HUES6 (cell line): Measurements from ENCODE around the gene SDC1.

Source experiments
- H3K27ac ChIP-seq: 2 replicates; pipeline ENCODE4 v1.7.0; 2013; ENCODE audit warnings: low read depth, mild to moderate bottlenecking, low read length, inconsistent platforms
- H3K27me3 ChIP-seq: 2 replicates; pipeline ENCODE4 v1.6.1; 2013; ENCODE audit warnings: low read length; ENCODE audit not compliant: control insufficient read depth, insufficient read depth
- H3K36me3 ChIP-seq: 2 replicates; pipeline ENCODE4 v1.6.1; 2013; ENCODE audit warnings: low read length; ENCODE audit not compliant: control insufficient read depth, insufficient read depth
- H3K4me1 ChIP-seq: 2 replicates; pipeline ENCODE4 v1.6.1; 2013; ENCODE audit warnings: low read length; ENCODE audit not compliant: control insufficient read depth, insufficient read depth
- H3K4me3 ChIP-seq: 2 replicates; pipeline ENCODE4 v1.5.1; 2013; ENCODE audit warnings: low read depth, low read length
- H3K9ac ChIP-seq: one replicate; pipeline ENCODE4 v1.6.1; 2013; ENCODE audit warnings: mild to moderate bottlenecking, low read length
- H3K9me3 ChIP-seq: 2 replicates; pipeline ENCODE4 v1.6.1; 2013; ENCODE audit warnings: low read depth, low read length; ENCODE audit not compliant: control insufficient read depth, insufficient read depth

SDC1 gene

DNA sequence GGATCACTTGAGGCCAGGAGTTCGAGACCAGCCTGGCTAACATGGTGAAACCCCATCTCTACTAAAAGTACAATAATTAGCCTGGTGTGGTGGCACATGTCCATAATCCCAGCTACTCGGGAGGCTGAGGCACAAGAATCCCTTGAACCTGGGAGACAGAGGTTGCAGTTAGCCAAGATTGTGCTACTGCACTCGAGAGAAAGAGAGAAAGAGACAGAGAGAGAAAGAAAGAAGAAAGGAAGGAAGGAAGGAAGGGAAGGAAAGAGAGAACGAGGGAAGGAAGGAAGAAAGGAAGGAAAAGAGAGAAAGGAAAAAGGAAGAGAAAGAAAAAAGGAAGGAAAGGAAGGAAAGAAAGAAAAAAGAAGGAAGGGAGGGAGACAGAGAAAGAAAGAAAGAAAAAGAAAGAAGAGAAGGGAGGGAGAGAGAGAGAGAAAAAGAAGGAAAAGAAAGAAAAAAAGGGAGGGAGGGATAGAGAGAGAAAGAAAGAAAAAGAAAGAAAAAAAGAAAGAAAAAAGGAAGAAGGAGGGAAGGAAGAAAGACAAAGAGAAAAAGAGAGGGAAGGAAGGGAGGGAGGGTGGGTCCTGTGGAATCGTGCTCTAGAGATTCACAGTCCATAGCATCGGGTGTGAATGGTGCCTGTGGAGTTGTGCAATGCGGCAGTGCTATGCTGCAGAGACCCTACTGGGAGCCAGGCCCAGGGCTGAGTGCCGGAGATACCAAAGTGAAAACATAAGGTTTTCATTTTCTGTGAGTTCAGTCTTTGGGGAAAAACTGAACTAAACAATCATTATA, 4.6 kb upstream of the SDC1 start:
- no peaks in the 10 kb centered on the region for H3K36me3 ChIP-seq
- H3K4me1 ChIP-seq, result peaks cover 30% of the 10 kb centered on the region
- peaks cover 9% of the 10 kb centered on the region; the same call in 1 of the 2 replicates for H3K27me3 ChIP-seq
- no peak overlapping the region for H3K9ac ChIP-seq
- no peak overlapping the region for H3K4me3 ChIP-seq
- no peak overlapping the region for H3K27ac ChIP-seq
- H3K9me3 ChIP-seq, result no peaks in the 10 kb centered on the region

DNA sequence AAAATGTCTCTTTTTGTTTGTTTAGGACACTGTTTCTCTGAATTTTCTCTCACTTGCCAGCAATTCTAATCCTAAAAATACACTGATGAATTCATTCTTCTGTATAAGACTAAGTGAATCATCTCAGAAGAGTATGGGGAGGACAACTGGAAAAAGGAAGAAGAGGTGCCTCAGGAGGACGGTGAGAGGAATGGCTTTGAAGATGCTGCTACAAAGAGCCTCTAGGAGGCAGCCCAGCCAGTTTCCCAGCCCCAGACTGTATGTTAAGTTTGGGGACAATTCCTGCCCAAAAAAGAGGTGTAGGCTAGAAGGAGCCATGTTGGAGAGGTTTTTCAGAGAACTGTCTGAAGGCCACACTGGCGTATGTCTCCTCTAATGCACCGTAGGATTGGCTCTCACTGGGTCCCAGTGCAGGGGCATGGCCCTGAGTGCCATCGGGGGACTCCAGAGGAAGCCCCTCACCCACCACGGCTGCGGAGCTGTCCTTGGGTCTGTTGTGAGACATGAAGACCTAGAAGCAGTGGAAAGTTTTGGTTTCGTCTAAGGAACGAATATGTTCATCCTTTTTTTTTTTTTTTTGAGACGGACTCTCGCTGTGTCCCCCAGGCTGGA, 3.1 kb upstream of the SDC1 start:
- peaks cover 29% of the 10 kb centered on the region for H3K4me1 ChIP-seq
- H3K27me3 ChIP-seq, result peaks cover 9% of the 10 kb centered on the region; the same call in 1 of the 2 replicates
- H3K4me3 ChIP-seq, result no peak overlapping the region
- no peak overlapping the region for H3K9ac ChIP-seq
- no peaks in the 10 kb centered on the region for H3K9me3 ChIP-seq
- no peak overlapping the region for H3K27ac ChIP-seq
- H3K36me3 ChIP-seq, result no peaks in the 10 kb centered on the region

DNA sequence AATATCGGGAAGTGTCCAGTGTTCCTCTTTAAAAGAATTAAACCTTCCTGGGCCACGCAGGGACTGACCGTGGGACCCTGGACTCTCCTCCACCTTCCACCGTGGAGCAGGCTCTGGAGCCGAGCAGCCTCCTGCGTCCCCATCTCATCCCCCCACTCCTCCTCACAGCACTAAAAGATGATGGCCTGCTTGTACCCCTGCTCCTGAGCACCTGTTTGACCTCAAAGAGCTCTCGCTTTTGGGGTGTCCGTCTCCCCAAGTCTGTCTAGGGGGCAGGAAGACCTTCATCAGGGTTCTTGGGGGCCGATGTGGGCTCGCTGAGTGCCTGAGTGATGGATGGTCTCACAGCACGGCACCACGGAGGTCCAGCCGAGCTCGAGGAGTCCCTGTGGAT, 1.2 kb upstream of the SDC1 start:
- Histone ChIP-seq H3K4me1 (peaks cover 28% of the 10 kb centered on the region), H3K4me3 (peak overlapping the region; percentile 71; the same call in 1 of the 2 replicates), H3K9me3 (no peaks in the 10 kb centered on the region), H3K36me3 (no peaks in the 10 kb centered on the region), H3K27me3 (peaks cover 9% of the 10 kb centered on the region; the same call in 1 of the 2 replicates), H3K27ac (no peak overlapping the region), H3K9ac (no peak overlapping the region)

DNA sequence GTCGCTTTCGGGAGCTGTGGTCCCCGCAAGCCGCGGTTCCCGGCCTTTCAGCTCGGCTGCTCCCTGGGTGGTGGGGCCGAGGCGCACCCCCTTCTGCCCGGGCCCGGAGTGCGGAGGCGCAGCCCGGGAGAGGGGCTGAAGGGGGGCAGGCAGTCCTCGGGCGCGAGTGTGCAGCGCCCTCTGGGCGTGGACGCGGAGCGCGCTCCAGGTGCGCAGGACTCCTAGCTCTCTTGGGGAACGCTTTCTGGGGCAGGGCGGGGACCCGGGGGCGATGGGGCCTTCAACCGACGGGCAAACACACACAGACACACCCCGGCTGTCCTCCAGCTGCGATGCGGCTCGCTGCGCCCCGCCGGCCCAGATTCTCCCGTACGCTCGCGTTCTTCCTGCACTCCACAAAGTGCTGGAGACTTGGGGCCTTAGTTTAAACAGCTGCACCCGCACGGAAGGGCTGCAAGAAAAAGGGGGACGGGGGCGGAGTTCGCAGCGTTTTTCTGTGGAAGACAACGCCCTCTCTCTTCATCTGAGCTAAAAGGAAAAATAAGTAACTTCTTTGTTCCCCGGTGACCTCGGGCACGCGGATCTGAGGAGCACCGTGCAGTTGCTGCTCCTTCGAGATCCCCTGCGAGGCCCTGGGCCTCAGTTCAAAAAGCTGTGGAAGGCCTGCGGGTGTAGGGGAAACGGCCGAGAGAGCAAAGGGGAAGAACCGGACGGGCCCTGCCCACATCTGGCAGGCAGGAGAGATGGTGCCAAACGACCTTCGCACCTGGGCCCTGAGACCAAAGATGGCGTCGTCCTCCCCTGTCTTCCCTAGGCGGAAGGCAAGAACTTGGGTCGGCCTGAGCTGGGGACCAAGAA, 593 bp upstream of the SDC1 start:
- peak overlapping the region; percentile 46 for H3K9ac ChIP-seq
- H3K9me3 ChIP-seq, result no peaks in the 10 kb centered on the region
- H3K36me3 ChIP-seq, result peaks cover under 1% of the 10 kb centered on the region; the same call in 1 of the 2 replicates
- H3K27me3 ChIP-seq, result peaks cover 9% of the 10 kb centered on the region; the same call in 1 of the 2 replicates
- H3K4me3 ChIP-seq, result peak overlapping the region; percentile 71
- peaks cover 28% of the 10 kb centered on the region for H3K4me1 ChIP-seq
- no peak overlapping the region; the same call in 1 of the 2 replicates for H3K27ac ChIP-seq

DNA sequence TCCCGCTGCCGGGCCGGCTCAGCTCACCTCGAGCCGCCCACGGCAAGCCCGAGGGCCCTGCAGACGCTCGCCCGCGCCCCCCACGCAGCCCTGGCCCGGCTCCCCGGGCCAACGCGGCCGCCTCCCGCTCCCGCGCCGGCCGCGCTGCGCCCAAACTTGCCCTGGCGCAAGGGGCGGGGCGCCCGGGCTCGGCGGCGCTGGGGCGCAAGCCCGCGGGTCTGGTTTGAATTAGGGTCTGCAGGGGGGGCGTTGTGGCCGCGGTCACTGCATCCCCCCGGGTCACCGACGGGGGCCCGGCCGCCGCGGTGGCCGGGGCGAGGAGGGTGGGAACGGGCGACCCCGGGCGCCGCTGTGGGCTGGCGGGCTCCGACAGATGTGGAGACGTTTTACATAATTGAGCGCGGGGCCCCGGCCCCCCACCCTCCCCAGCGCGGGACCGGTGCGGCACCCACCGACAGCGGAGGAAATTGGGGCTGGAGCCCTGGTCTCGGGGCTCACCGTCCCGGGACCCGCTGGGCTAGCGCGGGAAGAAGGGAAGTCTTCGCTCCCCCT, 690 bp downstream of the SDC1 start:
- Histone ChIP-seq H3K27me3 (peaks cover 9% of the 10 kb centered on the region; the same call in 1 of the 2 replicates), H3K4me1 (peaks cover 28% of the 10 kb centered on the region), H3K36me3 (peaks cover 6% of the 10 kb centered on the region; the same call in 1 of the 2 replicates), H3K27ac (peak overlapping the region; percentile 50; the same call in 1 of the 2 replicates), H3K9ac (peak overlapping the region; percentile 72), H3K9me3 (no peaks in the 10 kb centered on the region), H3K4me3 (peak overlapping the region; percentile 71)

DNA sequence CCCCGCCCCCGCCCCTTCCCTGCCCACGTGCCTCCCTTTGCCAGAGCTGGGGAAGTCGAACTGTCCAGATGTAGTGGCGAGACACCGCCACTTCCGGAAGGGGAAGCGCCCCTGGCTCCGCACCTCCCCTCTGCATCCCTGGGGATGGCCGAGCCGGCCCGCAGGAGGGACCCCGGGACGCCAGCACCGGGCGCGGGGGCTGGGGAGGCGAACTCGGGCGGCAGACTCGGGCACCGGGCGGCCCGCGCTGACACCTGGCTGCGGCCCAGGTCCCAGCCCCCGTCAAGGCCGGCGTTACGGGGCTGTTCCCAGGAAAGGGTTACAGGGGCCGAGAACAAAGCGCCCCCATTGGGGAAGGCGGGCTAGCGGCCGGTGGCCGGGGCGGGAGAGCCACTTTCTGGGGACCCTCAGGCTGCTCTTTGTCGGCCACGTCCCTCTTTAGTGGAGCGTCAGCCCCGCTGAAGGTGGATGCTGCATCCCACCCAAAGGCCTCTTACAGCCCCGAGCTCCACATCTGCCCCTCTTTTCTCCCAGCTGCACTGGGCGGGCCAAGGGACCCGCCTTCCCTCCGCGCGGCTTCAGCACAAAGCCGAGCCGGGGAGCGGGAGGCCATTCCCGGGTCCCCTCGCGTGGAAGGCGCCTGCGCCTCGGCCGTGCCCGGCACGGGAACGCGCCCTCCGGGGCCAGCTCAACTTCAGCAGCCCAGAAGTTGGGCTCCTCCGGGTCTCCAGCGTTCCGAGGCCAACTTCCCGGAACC, 1.3 kb downstream of the SDC1 start:
- H3K9me3 ChIP-seq, result no peaks in the 10 kb centered on the region
- H3K4me1 ChIP-seq, result peaks cover 28% of the 10 kb centered on the region
- H3K36me3 ChIP-seq, result peaks cover 6% of the 10 kb centered on the region
- peak overlapping the region; percentile 37; the same call in 1 of the 2 replicates for H3K27ac ChIP-seq
- H3K27me3 ChIP-seq, result peaks cover 9% of the 10 kb centered on the region; the same call in 1 of the 2 replicates
- H3K4me3 ChIP-seq, result peak overlapping the region; percentile 71
- peak overlapping the region; percentile 72 for H3K9ac ChIP-seq

DNA sequence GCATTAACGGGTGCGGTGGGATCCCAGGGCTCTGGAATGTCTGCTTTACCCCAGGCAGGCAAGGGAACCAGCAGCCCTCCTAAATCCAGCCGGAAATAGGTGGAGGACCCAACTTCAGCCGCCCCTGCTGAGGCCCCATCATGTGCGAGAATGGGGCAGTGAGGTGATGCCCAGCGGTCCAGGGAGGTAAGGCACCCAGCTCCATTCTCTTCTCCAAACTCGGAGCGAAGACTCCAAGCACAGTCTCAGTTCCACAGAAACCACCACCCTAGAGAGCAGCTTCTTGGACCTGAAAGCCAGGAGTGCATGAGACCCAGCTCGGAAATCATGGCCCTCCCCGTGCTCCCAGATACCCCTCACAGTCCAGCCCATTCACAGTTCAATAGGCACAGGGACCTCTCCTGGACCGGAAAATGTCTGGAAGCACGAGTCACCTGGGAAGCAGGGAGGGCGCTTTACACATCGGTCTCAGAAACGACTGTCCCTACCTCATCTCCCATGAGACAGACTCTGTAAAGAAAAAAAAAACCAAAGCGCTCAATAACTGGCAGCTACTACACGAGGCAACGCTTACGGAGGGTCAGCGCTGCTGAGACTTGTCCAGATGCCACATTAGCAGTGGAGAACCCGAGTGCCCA, 2.0 kb downstream of the SDC1 start:
- peaks cover 9% of the 10 kb centered on the region; the same call in 1 of the 2 replicates for H3K27me3 ChIP-seq
- no peak overlapping the region for H3K27ac ChIP-seq
- peaks cover 28% of the 10 kb centered on the region for H3K4me1 ChIP-seq
- H3K4me3 ChIP-seq, result peak overlapping the region; percentile 71
- peaks cover 12% of the 10 kb centered on the region for H3K36me3 ChIP-seq
- peak overlapping the region; percentile 25 for H3K9ac ChIP-seq
- H3K9me3 ChIP-seq, result no peaks in the 10 kb centered on the region

DNA sequence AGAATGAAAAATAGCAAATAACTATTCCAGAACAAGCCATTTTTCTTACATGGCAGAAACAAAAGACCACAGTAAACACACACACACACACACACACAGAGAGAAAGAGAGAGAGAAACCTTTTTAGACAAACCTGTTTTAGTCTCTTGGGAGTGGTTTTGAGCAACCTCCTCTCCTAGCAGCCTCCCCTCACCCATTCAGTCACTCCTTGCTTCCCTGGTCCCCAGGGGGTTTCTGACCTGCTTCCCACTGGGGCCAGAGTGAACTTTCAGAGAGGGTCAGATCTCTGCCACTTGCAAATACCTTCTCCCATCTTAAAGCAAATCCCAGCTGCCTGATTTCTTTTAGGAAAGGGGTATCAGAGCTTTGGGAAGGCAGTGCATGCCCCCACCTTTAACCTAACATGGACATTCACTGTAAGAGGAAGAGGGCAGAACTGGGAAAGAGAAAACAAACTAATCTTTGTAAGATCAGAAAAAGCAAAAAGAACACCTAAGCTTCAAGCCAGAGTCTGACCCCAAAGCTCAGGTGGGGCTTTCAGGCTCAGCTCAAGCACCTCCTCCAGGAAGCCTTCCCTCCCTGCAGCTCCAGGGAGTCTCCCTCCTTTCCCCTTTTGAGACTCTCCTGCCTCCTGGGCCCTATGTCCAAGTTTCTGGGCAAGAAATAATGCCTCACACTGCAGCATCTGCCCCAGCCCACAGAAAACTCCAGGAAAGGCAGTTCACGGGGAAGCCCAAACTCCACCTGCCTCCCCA, 2.7 kb downstream of the SDC1 start:
- H3K27me3 ChIP-seq, result peaks cover 9% of the 10 kb centered on the region; the same call in 1 of the 2 replicates
- no peak overlapping the region for H3K27ac ChIP-seq
- H3K4me3 ChIP-seq, result 0 out of 2 replicates have a peak overlapping the region, but pooled peaks have one; percentile 71
- H3K9ac ChIP-seq, result no peak overlapping the region
- H3K9me3 ChIP-seq, result no peaks in the 10 kb centered on the region
- peaks cover 28% of the 10 kb centered on the region for H3K4me1 ChIP-seq
- peaks cover 12% of the 10 kb centered on the region for H3K36me3 ChIP-seq

DNA sequence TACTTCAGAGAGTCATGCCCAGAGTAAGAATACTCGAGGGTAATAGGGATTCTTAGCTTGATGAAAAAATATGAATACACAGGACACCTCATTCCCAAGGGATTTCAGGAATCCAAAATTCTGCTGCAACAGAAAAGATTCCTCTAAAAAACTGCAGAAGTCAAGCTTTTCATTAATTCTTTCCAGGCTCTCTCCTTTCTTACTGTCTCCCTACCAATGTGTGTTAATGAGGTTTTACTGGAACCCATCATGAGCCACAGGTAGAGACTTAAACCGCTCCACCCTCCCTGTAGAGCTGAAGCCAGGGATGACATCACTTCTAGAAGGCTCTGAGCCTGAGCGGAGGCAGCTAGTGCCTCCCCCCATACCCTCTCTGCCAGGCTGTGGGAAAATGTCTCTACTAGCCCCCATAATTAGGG, 3.4 kb downstream of the SDC1 start:
- Histone ChIP-seq H3K9me3 (no peaks in the 10 kb centered on the region), H3K27ac (no peak overlapping the region), H3K27me3 (peaks cover 9% of the 10 kb centered on the region; the same call in 1 of the 2 replicates), H3K4me1 (peaks cover 28% of the 10 kb centered on the region), H3K9ac (no peak overlapping the region), H3K4me3 (no peak overlapping the region), H3K36me3 (peaks cover 12% of the 10 kb centered on the region)
